GM21515 (cell line): ENCODE results near the gene S1PR5.
"Not testable (repeated sequence)": the region's sequence is repeated elsewhere in the genome, so short reads cannot be mapped to it uniquely, and the experiment has no call there.

Experiments
- ATAC-seq: cut with Tn5 transposase; IDR thresholded peaks from one replicate; pipeline ENCODE4 v1.9.1; 2021; ENCODE audit not compliant: unreplicated experiment

The S1PR5 gene, protein sequence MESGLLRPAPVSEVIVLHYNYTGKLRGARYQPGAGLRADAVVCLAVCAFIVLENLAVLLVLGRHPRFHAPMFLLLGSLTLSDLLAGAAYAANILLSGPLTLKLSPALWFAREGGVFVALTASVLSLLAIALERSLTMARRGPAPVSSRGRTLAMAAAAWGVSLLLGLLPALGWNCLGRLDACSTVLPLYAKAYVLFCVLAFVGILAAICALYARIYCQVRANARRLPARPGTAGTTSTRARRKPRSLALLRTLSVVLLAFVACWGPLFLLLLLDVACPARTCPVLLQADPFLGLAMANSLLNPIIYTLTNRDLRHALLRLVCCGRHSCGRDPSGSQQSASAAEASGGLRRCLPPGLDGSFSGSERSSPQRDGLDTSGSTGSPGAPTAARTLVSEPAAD

DNA sequence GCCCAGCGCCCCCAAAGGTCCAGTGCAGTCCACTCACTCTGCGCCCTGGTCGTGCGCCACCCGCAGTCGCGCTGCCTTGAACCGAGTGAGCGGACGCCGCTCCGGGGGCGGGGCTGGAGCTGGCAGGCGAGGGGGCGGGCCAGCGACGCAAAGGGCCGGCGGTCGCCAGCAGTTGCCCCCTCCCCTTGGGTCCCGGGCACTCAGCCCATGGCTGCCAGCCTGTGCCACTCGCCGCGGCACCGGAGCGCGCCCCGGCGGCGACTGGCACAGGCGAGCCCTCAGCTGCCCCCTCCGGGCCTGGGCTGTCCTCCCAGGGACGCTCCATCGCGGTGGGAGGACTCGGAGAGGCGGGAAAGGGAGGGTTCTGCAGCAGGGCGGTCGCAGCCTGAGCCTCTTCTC lies at the start of gene S1PR5:
TSS of gene S1PR5 (minus strand) at position 87 of the 399 bp plus-strand sequence. CDS start 2,436 bp downstream, outside the sequence.
- no peak for ATAC-seq

DNA sequence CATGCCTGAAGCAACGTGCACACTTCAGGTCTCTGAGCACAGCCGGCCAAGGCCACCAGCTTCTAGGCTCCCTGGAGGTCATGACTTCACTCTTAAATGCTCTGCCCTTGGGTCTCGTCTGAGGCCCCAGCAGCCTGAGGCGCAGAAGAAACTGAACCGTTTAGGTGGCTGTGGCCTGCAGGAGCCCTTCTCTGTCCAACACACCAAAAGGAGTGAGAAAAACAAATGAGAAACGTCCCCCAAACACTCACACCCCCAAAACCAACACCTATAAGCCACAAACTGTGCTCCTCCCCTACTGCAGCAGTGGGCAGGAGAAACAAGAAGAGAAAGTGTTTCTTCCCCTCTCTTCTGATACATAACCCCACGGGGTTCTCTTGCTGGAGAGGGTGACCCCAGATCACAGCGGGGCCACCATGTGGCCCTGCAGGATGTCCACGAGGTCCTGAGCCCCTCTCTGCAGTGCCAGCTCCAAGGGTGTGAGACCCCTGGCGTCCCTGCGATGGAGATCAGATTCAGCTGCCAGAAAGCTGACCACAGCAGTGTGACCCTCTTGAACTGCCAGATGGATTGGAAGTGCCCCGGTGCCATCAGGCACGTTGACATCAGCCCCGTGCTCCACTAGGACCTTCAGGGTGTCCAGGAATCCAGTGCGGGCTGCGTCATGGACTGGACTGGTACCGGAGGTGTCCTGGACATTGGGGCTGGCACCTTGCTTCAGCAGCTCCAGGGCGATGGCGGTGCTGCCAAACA lies 49.6 kb upstream of the S1PR5 start:
- no peak for ATAC-seq

DNA sequence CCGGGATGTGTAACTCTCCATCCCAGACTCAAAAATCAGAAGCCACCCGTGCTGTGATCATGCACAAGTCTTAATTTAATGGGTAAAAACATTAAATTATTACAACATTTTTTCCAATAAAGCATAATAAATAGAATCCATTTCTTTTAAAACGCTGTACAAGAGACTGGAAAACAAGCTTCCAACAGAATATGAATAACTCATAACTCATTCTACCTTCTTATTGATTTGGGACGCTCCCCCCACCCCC lies 49.1 kb upstream of the S1PR5 start:
- no peak for ATAC-seq

DNA sequence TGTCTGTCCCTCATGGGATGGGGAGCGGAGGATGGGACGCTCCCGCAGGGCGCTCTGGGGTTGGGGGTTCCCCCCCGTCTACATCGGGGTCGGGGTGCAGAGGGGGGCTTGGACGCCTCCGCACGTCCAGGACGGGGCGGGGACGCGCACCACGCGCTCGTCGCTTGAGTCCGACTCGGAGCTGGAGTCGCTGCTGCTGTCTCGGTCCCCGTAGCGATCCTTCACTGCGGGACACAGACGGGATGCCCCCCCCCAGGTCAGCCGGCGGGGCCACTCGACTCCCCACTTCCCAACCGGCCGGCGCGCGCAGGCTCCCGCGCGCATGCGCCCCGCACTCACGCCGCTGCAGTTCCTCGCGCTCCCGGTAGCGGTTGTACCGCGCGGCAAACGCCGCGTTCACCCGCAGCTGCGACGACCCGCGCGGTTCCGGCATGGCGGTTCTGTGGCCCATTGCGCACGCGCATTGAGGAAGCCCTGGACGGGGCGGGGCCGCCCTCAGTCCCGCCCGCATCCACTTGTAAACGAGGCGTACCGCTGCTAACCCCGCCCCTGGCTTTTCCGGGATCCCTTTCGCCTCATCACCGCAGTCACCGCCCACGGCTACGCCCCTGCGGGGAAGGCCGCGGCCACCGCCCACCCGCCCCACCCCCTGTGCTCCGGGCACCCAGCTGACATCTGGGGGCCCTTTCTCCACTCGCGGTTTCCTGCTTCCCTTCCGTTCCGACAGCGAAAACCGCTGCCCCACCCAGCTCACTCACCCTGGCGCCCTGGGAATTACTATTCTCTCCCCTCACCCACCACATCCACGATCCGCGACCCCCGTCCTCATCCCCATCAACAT lies 48.5 kb upstream of the S1PR5 start, which contains the start of gene KRI1:
TSS of gene KRI1 (minus strand) at position 444 of the 841 bp plus-strand sequence. CDS start at position 433, 11 bp downstream.
- ATAC-seq: peak; percentile 38

DNA sequence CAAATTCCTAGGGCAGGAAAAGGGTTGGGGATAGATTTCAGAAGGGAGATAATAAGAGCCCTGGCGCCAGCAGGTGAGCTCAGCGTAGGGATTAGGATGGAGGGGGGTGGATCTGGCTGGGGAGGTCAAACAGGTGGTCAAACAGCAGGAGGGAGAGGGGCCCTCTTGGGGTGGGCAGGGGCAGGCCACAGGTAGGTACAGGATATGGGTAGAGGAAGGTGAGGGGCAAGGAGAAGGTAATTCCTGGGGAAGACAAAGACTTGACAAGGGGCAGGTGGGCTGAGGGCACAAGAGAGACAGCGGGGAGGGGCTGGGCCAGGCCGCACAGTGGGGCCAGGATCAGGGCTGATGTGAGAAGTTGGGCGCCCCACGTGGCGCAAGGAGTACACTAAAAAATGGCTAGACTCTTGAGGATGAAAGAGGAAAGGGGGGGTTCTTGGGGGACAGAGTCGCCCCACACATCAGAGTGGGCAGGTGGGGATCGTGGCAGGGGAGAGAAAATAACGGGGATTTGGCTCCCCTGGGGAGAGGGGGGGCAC lies 47.9 kb upstream of the S1PR5 start:
- ATAC-seq: no peak

DNA sequence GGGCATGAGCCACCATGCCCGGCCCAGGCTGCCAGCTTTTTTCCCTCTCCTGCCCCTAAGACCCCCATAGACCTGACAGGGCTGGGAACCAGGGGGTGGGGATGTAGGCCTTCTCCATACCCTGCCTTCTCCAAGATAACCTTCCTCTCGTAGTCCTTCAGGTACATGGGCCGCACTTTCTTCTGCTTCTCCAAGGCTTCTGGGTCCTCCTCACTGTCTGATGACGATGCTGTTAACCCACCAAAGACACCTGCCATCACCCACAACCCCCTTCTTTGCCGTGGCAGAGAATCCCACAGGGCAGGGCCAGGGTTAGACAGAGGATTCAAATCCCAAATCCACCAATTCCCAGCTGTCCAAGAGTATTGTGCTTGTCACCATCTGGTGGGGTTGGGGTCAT lies 45.4 kb upstream of the S1PR5 start:
- no peak for ATAC-seq

DNA sequence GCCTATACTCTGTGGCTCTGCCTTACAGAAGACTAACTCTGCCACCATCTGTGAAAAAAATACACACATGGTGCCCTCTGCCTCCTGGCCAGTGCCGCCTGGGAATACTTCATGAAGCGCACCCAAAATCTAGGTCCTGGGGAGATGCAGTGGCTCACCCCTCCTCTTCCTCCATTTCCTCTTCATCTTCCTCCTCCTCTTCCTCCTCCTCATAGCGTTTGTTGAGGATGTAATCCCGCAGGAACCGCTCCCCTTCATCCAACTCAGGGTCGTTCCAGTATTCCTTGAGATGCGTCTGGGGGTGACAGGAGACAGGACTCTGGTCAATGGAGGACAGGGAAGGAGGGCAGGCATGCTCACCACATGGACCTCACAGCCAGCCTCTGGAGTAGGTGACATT lies 42.9 kb upstream of the S1PR5 start:
- no peak for ATAC-seq

DNA sequence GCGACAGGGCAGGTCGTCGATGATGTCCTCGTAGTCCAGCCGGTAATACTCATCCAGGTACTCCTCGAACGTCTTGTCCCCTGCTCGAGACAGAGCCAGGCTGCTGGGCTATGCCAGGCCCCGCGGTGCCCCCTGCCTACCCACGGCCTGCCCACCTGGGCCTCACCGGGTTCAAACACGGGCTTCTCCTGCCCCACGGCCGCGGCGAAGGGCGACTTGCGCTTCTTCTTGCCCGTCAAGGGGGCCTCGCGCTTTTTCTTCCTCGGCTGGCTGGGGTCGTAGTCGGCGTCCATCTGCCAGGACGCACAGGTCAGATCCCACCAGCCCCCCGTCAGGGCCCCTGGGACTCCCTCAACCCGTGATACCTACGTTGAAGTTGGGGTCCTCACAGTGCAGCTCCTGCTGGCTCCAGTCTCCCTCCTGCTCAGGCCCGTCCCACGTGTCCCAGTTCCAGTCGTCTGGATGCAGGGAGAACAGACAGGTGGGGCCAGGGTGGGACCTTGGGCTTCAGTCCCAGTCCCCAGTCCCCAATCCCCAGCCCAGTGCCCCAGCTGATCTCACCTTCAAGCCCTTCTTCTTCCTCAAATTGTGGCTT lies 40.5 kb upstream of the S1PR5 start:
- no peak for ATAC-seq

DNA sequence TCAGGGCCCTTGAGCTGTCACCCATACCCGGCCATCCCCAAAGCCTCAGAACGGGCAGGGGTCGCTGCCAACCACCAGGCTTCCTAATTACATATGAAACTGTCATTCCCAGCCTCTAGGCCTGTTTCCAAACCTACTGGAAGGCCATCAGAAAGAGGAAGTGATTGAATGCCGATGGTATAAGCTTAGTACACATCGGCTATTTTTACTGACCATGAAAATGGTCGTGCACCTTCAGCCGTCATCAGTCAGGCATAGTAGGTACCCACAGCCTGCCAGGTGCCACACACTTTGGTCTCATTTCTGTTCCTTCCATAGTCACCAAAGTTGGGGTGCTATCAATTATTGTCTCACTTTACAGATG lies 38.3 kb upstream of the S1PR5 start:
- no peak for ATAC-seq

DNA sequence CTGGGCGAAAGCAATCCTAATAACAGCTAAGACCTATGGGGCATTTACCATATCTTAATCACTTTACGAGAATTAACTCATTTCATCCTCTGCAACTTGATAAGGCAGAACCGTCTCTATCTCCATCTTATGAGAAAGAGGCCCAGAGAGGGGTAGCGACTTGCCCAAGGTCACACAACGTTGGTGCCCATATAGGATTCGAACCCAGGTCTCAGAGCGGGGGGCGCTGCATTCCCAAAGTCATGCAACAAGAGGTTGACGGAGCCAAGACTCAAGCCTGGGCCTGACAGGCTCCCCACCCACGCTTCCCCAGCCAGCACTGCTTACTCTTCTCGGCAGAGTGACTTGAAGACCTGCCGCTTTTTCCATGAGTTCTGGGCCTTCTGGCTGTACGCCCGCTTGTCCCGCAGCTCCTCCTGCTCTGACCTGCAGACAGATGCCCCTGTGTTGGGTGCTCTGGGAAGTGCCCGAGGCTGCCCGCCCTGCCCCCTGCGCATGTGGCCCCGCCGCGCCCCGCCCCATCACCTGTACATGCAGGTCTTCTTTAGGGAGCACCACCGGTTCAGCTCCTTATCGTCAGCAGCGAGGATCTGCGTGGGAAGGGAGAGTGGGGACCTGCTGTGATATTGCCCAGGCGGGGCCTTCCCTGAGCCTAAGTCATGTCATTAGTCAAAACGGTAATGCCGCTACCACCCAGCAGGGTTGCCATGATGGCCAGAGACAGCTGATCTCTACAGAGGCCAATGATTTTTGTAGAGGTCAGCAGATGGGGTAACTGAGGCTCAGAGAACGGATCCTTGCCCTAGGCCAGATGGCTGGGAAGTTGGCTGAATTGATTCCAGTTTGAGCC lies 37.7 kb upstream of the S1PR5 start:
- no peak for ATAC-seq

DNA sequence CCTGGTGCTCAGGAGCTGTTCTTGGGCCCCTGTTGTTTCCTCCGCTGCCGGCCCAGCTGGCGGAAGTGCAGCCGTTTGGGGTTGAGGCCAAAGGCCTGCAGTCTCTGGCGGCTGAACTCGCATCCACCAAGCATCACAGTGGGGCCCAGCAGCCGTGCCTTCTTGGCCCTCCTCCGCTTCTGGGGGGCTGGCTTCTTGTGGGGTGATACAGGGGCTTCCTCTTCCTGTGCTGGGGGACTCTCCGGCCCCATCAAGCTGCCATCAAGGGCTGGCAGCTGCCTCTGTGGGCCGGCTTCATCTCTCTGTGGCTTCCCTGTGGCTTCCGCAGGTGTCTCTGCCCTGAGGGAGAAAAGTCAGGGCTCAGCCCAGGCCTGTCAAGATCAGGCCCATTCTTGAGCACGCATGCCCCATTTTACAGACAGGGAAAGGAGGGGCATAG lies 36.7 kb upstream of the S1PR5 start:
- ATAC-seq: peak; percentile 47

DNA sequence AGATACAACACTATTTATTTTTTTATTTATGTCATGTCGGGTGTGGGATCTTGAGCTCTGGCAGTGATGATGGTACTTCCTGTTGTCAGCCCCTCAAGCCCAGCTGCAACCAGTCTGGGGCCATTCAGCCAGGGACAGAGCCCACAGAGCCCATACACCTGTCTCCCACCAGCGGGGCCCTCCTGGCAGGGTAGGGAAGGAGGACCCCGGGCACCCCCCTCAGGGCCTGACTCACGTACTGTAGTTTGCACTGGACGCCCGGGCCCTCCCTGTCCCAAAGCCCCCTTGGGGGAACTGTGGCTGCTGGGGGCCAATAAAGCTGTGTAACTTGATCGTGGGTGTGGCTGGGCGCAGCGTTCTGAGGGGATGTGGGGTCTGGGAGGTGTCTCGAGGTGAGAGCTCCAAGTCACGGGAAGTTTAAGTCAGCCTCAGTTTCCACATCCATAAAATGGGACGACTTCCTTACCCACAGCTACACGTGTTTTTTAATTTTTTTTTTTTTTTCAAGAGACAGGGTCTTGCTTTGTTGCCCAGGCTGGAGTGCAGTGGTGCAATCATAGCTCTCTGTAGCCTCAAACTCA lies 35.9 kb upstream of the S1PR5 start:
- ATAC-seq: no peak

DNA sequence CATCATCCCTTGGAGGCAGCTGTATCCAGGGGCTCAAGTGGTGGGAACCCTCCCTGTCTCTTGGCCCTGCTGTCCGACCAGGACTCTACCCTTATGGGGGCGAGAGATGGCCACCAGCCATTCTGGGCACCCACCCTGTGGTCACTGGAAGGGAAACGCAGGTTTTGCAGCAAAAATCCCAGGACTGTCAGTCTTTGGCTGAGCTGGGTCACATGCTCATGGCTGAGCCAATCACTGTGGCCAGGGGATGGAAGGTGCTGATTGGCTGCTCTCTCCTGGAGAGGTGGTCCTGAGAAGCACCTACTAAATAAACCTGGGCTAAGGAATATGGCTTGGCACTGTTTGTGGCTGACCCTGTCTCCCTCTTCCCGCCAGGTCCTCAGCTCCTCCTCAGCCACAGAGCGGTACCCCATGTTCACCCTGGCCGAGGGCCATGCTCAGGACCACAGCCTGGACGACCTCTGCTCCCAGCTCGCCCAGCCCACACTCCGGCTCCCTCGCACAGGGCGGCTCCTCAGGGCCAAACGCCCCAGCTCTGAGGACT lies 35.3 kb upstream of the S1PR5 start:
- no peak for ATAC-seq

DNA sequence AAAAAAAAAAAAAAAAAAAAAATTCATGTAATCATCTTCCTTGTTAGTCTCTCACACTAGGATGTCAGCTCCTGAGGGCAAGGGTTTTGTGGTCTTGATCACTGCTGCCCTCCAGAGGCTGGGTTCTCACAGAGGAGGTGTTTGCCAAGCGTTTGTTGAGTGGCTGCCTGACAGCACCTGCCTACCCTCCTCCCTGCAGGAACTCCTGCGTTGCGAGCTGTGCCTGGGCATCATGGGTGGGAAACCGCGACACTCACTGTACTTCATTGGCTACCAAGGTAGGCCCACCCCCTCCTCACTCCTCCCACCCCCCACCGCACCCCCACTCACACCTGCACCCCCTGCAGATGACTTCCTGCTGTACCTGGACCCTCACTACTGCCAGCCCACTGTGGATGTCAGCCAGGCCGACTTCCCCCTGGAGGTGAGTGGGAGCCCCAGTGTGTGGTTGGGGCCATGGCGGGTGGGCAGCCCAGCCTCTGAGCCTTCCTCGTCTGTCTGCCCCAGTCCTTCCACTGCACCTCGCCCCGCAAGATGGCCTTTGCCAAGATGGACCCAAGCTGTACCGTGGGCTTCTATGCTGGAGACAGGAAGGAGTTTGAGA lies 34.6 kb upstream of the S1PR5 start:
- no peak for ATAC-seq

DNA sequence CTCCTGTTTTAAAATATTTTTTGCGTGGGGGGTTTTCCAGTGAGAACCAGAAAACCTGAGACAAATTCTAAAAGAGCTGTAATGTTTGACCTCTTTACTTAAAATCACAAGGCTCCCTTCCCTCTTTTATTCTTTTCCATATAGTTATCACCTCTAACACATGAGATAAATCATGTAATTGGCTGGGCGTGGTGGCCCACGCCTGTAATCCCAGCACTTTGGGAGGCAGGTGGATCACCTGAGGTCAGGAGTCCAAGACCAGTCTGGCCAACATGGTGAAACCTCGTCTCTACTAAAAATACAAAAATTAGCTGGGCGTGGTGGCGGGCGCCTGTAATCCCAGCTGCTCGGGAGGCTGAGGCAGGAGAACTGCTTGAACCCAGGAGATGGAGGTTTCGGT lies 33.8 kb upstream of the S1PR5 start:
- ATAC-seq: not testable (repeated sequence)

DNA sequence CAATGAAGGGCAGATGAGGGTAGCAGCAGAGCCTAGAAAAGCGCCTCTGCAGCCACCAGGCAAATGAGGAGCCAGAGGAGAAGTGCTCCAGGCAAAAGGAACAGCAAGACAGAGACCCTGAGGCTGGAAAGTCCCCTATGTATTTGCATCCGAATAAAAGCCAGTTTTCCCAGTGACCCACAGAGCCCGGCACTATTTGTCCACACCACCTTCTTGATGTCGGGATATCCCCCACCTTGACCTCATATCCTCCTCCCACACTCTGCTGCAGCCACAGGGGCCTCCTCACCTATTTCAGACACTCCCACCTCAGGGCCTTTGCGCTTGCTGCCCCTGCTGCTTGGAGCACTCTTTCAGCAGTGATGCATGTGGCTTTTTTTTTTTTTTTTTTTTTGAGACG lies 33.1 kb upstream of the S1PR5 start:
- no peak for ATAC-seq

DNA sequence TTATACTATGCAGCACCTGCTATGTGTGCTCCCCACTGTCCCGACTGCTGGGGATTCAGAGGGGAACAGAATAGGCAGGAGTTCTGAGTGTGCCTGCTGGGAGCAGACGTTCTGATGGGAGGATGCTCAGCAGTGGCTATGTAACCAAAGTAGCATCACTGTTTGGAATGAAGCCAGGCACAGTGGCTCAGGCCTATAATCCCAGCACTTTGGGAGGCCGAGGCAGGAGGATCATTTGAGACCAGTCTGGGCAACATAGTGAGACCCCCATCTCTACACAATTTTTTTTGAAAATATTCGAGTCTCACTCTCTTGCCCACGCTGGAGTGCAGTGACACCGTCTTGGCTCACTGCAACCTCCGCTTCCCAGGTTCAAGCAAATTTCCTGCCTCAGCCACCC lies 32.5 kb upstream of the S1PR5 start:
- no peak for ATAC-seq

DNA sequence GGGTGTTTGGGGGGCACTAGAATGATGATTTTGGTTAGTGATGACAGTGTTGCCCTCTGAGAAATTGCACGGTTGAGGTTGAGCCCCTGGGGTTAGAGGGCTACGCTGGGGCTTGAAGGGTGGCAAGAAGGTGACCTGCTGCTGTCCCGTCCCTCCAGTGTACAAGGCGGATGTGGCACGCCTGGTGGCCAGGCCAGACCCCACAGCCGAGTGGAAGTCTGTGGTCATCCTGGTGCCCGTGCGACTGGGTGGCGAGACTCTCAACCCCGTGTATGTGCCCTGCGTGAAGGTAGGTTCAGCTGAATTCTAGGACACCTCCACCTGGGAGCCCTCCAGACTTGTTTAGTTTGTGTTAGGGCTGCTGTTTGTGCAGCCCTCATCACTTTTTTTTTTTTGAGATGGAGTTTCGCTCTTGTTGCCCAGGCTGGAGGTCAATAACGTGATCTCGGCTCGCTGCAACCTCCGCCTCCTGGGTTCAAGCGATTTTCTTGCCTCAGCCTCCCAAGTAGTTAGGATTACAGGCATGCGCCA lies 31.6 kb upstream of the S1PR5 start:
- no peak for ATAC-seq

DNA sequence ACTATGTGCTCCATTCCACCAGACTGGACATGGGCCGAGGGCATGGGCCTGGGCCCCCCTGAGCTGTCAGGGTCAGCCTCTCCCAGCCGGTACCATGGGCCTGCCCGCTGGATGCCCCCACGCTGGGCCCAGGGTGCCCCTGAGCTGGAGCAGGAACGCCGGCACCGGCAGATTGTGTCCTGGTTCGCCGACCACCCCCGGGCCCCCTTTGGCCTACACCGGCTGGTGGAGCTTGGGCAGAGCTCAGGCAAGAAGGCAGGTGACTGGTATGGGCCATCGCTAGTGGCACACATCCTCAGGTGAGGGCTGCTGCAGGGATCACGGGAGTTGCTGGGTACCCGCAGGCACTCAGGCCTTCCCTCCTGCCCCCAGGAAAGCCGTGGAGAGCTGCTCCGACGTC lies 29.6 kb upstream of the S1PR5 start:
- no peak for ATAC-seq
